OCI-LY1 (cell line): ENCODE measurements around the gene ALDH16A1.

Experiments used
- EZH2 ChIP-seq: fragments of 200-600 bp; sonication (generic), shearing (Covaris generic); IDR thresholded peaks from 2 replicates; pipeline ENCODE4 v1.8.0; 2017; ENCODE audit warnings: borderline replicate concordance, mixed run types, mild to moderate bottlenecking, antibody characterized with exemption, low read length, moderate library complexity, mixed read lengths
- TF ChIP-seq, protein P1 (sequence below): fragments of 200-600 bp; sonication (generic), shearing (Covaris generic); IDR thresholded peaks from 2 replicates; pipeline ENCODE4 v1.5.1; 2017; ENCODE audit warnings: mild to moderate bottlenecking, antibody characterized with exemption, low read length, moderate library complexity, mixed read lengths

DNA sequence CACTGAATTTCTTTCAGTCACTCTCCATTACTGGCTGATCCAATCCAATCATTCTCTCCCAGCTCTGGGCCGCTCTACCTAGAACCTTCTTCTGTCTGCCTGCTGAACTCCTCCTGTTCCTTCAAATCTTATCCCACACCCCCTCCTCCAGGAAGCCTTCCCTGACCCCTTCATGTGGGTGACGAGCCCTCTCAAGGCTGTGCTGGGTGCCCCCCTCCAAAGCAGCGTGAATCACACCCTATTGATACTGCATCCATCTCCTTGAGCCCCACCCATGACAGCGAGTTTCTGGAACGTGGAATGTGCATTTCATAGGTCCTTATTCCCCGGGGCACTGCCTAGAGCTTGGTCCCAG, 4.6 kb upstream of the ALDH16A1 start:
- TF ChIP-seq, protein P1, sequence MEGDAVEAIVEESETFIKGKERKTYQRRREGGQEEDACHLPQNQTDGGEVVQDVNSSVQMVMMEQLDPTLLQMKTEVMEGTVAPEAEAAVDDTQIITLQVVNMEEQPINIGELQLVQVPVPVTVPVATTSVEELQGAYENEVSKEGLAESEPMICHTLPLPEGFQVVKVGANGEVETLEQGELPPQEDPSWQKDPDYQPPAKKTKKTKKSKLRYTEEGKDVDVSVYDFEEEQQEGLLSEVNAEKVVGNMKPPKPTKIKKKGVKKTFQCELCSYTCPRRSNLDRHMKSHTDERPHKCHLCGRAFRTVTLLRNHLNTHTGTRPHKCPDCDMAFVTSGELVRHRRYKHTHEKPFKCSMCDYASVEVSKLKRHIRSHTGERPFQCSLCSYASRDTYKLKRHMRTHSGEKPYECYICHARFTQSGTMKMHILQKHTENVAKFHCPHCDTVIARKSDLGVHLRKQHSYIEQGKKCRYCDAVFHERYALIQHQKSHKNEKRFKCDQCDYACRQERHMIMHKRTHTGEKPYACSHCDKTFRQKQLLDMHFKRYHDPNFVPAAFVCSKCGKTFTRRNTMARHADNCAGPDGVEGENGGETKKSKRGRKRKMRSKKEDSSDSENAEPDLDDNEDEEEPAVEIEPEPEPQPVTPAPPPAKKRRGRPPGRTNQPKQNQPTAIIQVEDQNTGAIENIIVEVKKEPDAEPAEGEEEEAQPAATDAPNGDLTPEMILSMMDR, result no peak
- no peak for TF ChIP-seq EZH2
